ENCODE measurements around the gene SYT17.

The SYT17 gene

DNA sequence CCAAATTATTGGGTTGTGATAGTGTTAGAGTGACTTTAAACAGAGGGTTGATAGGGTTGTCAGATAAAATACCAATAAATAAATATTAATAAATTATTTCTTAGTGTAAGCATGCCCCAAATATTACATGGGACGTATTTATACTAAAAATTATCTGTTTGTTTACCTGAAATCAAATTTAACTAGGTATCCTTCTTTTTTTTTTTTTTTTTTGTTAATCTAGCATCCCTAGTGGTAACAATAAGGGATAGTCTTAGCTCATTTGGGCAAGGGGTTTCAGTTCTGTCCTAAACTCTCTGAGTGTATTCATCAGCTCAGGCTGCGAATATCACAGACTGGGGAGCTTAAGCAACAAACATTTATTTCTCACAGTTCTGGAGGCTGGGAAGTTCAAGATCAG lies 118.8 kb downstream of the SYT17 start:
- Histone ChIP-seq H3K27ac (ENCODE audit: low read depth, low read length, severe bottlenecking) (no peak overlapping the region), H3K36me3 (ENCODE audit: control insufficient read depth, insufficient read depth, low read length) (no peaks in the 10 kb centered on the region), H3K4me1 (ENCODE audit: control insufficient read depth, insufficient read depth, low read length, poor library complexity, severe bottlenecking) (peaks cover 4% of the 10 kb centered on the region), H3K9me3 (ENCODE audit: control insufficient read depth, low read length) (no peaks in the 10 kb centered on the region), H3K4me3 (ENCODE audit: extremely low read depth, insufficient read depth, low read length, poor library complexity, severe bottlenecking) (no peak overlapping the region)
- no CpG with 5 or more reads among the region's 2 CpGs for WGBS, 2 experiments (ENCODE audit: insufficient coverage in 2 of 2)

DNA sequence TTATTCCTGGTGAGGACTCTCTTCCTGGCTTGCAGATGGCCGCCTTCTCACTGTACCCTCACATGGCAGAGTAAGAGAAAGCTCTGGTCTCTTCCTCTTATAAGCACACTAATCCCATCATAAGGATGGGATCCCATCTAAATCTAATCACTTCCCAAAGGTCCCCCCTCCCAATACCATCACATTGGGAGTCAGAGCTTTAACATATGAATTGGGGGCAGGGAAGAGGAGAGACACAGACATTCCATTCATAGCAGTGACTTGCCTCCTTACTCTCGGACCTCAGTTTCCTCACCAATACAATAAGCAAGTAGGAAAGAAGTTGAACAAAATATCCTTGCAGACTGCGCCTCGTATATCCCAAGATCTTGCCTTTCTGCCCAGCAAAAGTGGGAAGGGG lies 119.2 kb downstream of the SYT17 start:
- Histone ChIP-seq H3K36me3 (ENCODE audit: control insufficient read depth, insufficient read depth, low read length) (no peaks in the 10 kb centered on the region), H3K4me1 (ENCODE audit: control insufficient read depth, insufficient read depth, low read length, poor library complexity, severe bottlenecking) (peaks cover 4% of the 10 kb centered on the region), H3K4me3 (ENCODE audit: extremely low read depth, insufficient read depth, low read length, poor library complexity, severe bottlenecking) (no peak overlapping the region), H3K9me3 (ENCODE audit: control insufficient read depth, low read length) (no peaks in the 10 kb centered on the region), H3K27ac (ENCODE audit: low read depth, low read length, severe bottlenecking) (no peak overlapping the region)
- 83 to 100% methylated on average over 2 to 3 of the region's 4 CpGs for WGBS, 2 experiments (ENCODE audit: insufficient coverage in 2 of 2)

DNA sequence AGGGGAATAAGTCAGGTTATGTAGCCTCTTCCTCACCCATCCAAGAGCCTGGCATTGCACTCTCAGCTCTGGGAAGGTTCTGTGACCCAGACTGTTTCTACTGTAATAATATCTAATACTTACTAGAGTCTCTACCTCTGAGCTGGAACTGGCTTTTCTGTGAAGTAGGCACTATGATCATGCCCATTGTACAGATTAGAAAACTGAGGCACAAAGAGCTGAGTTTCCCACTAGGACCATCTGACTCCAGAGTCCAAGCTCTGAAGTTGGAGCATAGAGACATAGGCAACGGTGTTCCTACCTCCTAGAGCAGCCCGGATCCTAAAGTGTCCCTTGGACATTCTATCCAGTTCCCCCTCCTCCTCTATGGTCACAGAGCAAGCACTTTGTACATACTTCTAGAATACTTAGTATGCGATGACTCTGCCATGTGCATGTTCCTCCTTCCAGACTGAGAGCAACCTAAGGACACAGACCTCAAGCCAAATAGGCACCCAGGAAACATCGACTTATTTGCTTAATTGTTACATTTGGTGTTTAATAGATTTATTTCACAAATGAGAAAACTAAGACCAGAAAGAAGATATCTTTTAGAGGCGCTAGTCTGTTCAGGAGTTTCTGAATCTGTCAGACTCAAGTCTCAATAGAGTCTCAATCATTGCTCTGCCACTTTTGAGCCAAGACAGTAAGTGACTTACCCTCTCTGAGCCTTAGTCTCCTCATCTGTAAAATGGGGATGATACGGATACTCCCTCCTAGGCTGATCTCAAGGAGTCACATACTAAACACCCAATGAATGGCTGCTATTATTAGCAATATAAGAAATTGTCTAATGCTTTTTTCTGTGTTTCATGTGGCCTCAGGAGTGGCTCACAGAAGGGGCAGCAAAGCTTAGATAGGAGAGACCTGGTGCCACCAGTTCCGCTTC lies 121.1 kb downstream of the SYT17 start:
- peak overlapping the region; percentile 58 for H3K27ac ChIP-seq (ENCODE audit: low read depth, low read length, severe bottlenecking)
- H3K36me3 ChIP-seq (ENCODE audit: control insufficient read depth, insufficient read depth, low read length): no peaks in the 10 kb centered on the region
- 97 to 100% methylated on average over 3 to 4 of the region's 7 CpGs for WGBS, 2 experiments (ENCODE audit: insufficient coverage in 2 of 2)
- H3K4me1 ChIP-seq (ENCODE audit: control insufficient read depth, insufficient read depth, low read length, poor library complexity, severe bottlenecking): peaks cover 4% of the 10 kb centered on the region
- no peaks in the 10 kb centered on the region for H3K9me3 ChIP-seq (ENCODE audit: control insufficient read depth, low read length)
- H3K4me3 ChIP-seq (ENCODE audit: extremely low read depth, insufficient read depth, low read length, poor library complexity, severe bottlenecking): no peak overlapping the region

DNA sequence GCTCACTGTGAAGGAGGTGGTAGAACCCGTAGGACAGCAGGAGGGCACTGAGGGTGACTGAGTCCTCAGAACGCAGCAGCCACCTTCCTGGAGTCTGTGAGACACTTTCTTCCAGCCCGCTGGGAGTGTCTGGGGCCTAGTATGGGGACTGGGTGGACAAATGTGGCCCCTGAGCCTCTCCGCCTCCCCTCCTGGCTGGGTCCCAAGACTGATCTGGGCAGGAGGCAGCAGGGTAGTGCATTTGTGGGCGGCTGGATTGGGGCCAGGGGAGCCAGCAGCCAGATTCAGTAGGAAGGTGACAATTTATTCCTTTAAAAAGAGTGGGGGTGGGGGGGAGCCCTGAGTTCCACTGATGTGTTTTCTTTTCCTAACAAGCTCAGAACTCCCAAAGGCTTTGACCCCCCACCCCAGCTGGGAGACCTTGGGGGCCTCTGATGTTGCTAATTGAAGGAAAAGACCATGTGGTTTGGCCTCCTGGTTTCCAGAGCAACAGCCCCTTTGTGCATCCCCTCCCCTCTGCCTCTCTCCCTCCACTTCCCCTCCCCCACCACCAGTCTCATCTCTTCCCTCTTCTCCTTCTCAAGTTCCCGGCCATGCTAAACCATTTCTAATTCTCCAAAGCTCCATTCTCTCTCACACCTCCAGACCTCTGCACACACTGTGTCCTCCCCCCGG lies 121.9 kb downstream of the SYT17 start:
- WGBS, 2 experiments (ENCODE audit: insufficient coverage in 2 of 2): 60 to 65% methylated on average over 5 to 6 of the region's 7 CpGs
- Histone ChIP-seq H3K9me3 (ENCODE audit: control insufficient read depth, low read length) (no peaks in the 10 kb centered on the region), H3K4me3 (ENCODE audit: extremely low read depth, insufficient read depth, low read length, poor library complexity, severe bottlenecking) (no peak overlapping the region), H3K36me3 (ENCODE audit: control insufficient read depth, insufficient read depth, low read length) (no peaks in the 10 kb centered on the region), H3K4me1 (ENCODE audit: control insufficient read depth, insufficient read depth, low read length, poor library complexity, severe bottlenecking) (peaks cover 4% of the 10 kb centered on the region), H3K27ac (ENCODE audit: low read depth, low read length, severe bottlenecking) (peak overlapping the region; percentile 58)

DNA sequence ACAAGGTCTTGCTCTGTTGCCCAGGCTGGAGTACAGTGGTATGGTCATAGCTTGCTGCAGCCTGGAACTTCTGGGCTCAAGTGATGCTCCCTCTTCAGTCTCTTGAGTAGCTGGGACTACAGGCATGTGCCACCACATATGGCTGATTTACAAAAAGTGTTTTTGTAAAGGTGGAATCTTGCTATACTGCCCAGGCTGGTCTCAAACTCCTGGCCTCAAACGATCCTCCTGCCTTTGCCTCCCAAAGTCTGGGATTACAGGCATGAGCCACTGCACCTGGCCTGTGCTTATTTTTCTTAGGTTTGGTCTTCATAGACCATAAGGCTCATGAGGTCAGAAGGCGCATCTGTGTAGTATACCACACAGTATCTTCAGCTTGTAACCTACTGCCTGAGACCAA lies 122.8 kb downstream of the SYT17 start:
- peak overlapping the region; percentile 60 for H3K27ac ChIP-seq (ENCODE audit: low read depth, low read length, severe bottlenecking)
- H3K4me1 ChIP-seq (ENCODE audit: control insufficient read depth, insufficient read depth, low read length, poor library complexity, severe bottlenecking): peaks cover 4% of the 10 kb centered on the region
- H3K4me3 ChIP-seq (ENCODE audit: extremely low read depth, insufficient read depth, low read length, poor library complexity, severe bottlenecking): no peak overlapping the region
- H3K36me3 ChIP-seq (ENCODE audit: control insufficient read depth, insufficient read depth, low read length): no peaks in the 10 kb centered on the region
- H3K9me3 ChIP-seq (ENCODE audit: control insufficient read depth, low read length): no peaks in the 10 kb centered on the region
- whole genome bisulfite sequencing, 2 experiments (ENCODE audit: insufficient coverage in 2 of 2): 86 to 100% methylated on average over 1 of the region's 2 CpGs

DNA sequence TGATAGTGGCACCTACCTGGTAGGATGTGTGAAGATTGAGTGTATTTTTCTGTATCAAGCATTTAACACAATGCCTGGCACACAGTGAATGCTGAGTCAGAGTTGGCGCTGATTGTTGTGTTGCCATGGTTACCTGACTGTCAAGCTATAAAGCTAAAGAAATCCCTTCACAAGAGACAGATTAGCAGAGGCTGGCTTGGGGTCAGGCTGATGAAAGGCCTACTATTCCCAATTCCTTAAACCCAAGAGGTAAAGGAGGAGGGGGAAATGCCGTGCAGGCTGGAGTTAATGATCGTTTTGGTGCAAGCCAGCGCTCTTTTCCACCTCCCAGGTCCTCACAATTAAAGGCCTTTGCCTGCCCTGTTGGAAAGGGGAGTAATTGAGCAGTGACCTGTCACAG lies 123.4 kb downstream of the SYT17 start:
- H3K27ac ChIP-seq (ENCODE audit: low read depth, low read length, severe bottlenecking): peak overlapping the region; percentile 60
- H3K9me3 ChIP-seq (ENCODE audit: control insufficient read depth, low read length): no peaks in the 10 kb centered on the region
- H3K4me3 ChIP-seq (ENCODE audit: extremely low read depth, insufficient read depth, low read length, poor library complexity, severe bottlenecking): no peak overlapping the region
- peaks cover 4% of the 10 kb centered on the region for H3K4me1 ChIP-seq (ENCODE audit: control insufficient read depth, insufficient read depth, low read length, poor library complexity, severe bottlenecking)
- WGBS, 2 experiments (ENCODE audit: insufficient coverage in 2 of 2): 50 to 80% methylated on average over 1 of the region's 4 CpGs
- H3K36me3 ChIP-seq (ENCODE audit: control insufficient read depth, insufficient read depth, low read length): no peaks in the 10 kb centered on the region

DNA sequence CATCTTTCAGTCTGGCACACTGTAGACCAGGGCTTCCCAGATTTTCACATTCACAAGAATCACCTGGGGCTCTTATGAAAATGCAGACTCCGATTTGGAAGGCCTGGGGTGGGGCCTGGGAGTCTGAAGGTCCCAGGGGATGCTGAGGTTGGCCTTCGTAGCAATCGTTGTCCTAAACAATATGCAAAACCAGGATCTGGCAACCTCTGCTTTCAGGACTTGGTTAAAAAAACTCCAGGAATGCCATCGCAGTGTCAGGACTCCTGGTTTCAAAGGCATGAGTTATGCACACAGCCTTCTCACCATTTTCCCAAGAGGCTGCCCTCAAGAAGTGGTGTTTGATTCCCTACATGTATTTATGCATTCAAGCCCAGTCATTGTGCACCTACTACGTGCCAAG lies 124.1 kb downstream of the SYT17 start:
- Histone ChIP-seq H3K36me3 (ENCODE audit: control insufficient read depth, insufficient read depth, low read length) (no peaks in the 10 kb centered on the region), H3K9me3 (ENCODE audit: control insufficient read depth, low read length) (no peaks in the 10 kb centered on the region), H3K4me1 (ENCODE audit: control insufficient read depth, insufficient read depth, low read length, poor library complexity, severe bottlenecking) (peaks cover 4% of the 10 kb centered on the region), H3K27ac (ENCODE audit: low read depth, low read length, severe bottlenecking) (peak overlapping the region; percentile 60), H3K4me3 (ENCODE audit: extremely low read depth, insufficient read depth, low read length, poor library complexity, severe bottlenecking) (no peak overlapping the region)
- 64 to 89% methylated on average over 4 of the region's 5 CpGs for WGBS, 2 experiments (ENCODE audit: insufficient coverage in 2 of 2)

DNA sequence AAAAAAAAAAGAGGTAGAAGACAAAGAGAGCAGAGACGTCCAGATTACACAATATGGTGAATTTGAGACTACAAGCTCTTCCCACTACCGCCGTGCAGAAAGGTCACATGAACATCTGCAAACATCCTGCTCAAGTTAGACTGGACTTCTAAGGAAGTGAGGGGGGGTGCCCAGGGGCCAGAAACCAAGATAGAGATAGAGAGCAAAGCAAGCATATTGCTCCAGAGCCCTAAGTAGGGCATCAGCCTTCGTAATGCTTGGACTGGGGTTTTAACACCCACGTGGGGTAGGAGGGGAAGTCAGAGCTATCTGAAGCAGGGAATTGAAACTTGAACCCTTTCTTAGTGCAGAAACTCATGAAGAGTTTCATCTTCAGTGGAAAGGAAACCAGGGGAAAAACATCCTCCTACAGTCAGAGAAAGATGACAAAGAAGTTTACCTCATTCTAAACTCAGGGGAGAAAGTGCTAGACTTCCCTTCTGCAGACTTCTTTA lies 126.2 kb downstream of the SYT17 start:
- WGBS, 2 experiments (ENCODE audit: insufficient coverage in 2 of 2): 69 to 77% methylated on average over 5 of the region's 5 CpGs
- H3K4me3 ChIP-seq (ENCODE audit: extremely low read depth, insufficient read depth, low read length, poor library complexity, severe bottlenecking): no peak overlapping the region
- H3K4me1 ChIP-seq (ENCODE audit: control insufficient read depth, insufficient read depth, low read length, poor library complexity, severe bottlenecking): peaks cover 4% of the 10 kb centered on the region
- no peaks in the 10 kb centered on the region for H3K9me3 ChIP-seq (ENCODE audit: control insufficient read depth, low read length)
- H3K36me3 ChIP-seq (ENCODE audit: control insufficient read depth, insufficient read depth, low read length): no peaks in the 10 kb centered on the region
- H3K27ac ChIP-seq (ENCODE audit: low read depth, low read length, severe bottlenecking): no peak overlapping the region

DNA sequence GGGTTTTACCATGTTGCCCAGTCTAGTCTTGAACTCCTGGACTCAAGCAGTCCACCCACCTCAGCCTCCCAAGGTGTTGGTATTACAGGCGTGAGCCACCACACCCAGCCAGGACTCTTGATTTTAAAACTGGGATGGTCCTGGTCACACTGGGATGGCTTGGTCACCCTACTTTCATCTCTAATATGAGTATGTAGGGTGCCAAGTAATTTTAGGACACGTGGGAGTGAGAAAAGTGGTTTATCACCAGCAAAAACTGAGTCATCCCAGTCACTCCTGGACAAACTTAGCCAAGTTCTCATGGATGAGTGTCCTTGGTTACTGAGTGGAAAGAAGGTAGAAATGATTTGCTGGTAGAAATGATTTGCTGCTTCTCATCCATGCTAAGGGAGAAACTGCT lies 127.4 kb downstream of the SYT17 start:
- H3K4me3 ChIP-seq (ENCODE audit: extremely low read depth, insufficient read depth, low read length, poor library complexity, severe bottlenecking): no peak overlapping the region
- no peaks in the 10 kb centered on the region for H3K36me3 ChIP-seq (ENCODE audit: control insufficient read depth, insufficient read depth, low read length)
- H3K27ac ChIP-seq (ENCODE audit: low read depth, low read length, severe bottlenecking): no peak overlapping the region
- H3K9me3 ChIP-seq (ENCODE audit: control insufficient read depth, low read length): no peaks in the 10 kb centered on the region
- H3K4me1 ChIP-seq (ENCODE audit: control insufficient read depth, insufficient read depth, low read length, poor library complexity, severe bottlenecking): peaks cover 2% of the 10 kb centered on the region
- WGBS, 2 experiments (ENCODE audit: insufficient coverage in 2 of 2): 100% methylated on average over 1 of the region's 2 CpGs; no CpG with 5 or more reads in 1 of the 2 experiments

DNA sequence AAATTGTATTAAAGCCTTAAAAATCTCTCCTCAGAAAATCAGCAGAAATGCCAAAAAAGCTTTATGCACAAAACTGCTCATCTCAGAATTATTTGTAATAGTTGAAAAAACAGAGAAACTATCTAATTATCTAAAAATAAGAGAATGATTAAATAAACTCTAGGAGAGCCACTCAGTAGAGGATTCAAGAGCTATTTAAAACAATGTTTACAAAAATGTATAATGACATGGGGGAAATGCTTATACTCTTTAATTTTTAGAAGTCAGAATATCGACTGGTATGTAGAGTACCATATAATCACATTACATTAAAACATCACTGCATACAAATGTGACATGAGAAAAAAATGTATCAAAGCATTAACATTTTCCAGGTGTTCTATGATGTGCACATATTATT lies 129.4 kb downstream of the SYT17 start:
- WGBS, 2 experiments (ENCODE audit: insufficient coverage in 2 of 2): no CpG with 5 or more reads among the region's 1 CpG

DNA sequence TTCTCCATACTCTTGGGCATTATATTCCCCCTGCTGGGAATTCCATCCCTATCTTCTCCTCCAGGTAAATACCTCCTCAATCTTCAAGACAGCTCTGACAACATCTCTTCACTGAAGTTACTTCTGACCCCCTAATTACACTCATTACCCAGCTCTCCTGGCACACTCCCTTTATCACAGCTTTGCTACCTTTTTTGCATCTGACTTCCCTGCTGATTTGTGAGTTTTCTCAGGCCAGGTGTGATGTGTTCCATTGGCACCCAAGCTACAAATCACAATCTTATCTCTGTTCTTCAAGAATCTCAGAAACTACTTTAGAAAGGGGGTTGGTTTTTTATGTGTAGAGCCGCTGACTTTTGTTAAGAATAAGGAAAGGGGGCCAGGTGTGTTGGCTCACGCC lies 131.5 kb downstream of the SYT17 start:
- no CpG with 5 or more reads among the region's 2 CpGs for WGBS, 2 experiments (ENCODE audit: insufficient coverage in 2 of 2)

More for the DNA sequence above, 129.4 kb downstream of the SYT17 start:
- H3K9me3 ChIP-seq (ENCODE audit: control insufficient read depth, low read length): no peaks in the 10 kb centered on the region
- H3K36me3 ChIP-seq (ENCODE audit: control insufficient read depth, insufficient read depth, low read length): no peaks in the 10 kb centered on the region
- H3K27ac ChIP-seq (ENCODE audit: low read depth, low read length, severe bottlenecking): no peak overlapping the region
- H3K4me1 ChIP-seq (ENCODE audit: control insufficient read depth, insufficient read depth, low read length, poor library complexity, severe bottlenecking): no peaks in the 10 kb centered on the region
- no peak overlapping the region for H3K4me3 ChIP-seq (ENCODE audit: extremely low read depth, insufficient read depth, low read length, poor library complexity, severe bottlenecking)

More for the DNA sequence above, 131.5 kb downstream of the SYT17 start:
- H3K36me3 ChIP-seq (ENCODE audit: control insufficient read depth, insufficient read depth, low read length): no peaks in the 10 kb centered on the region
- H3K4me3 ChIP-seq (ENCODE audit: extremely low read depth, insufficient read depth, low read length, poor library complexity, severe bottlenecking): no peak overlapping the region
- H3K4me1 ChIP-seq (ENCODE audit: control insufficient read depth, insufficient read depth, low read length, poor library complexity, severe bottlenecking): no peaks in the 10 kb centered on the region
- H3K27ac ChIP-seq (ENCODE audit: low read depth, low read length, severe bottlenecking): no peak overlapping the region
- H3K9me3 ChIP-seq (ENCODE audit: control insufficient read depth, low read length): no peaks in the 10 kb centered on the region

Measured in mesodermal cell (in vitro differentiated cells).